Measurements from ENCODE around the gene LILRB5.
"Not testable (repeated sequence)": the region's sequence is repeated elsewhere in the genome, so short reads cannot be mapped to it uniquely, and the experiment has no call there.

DNA sequence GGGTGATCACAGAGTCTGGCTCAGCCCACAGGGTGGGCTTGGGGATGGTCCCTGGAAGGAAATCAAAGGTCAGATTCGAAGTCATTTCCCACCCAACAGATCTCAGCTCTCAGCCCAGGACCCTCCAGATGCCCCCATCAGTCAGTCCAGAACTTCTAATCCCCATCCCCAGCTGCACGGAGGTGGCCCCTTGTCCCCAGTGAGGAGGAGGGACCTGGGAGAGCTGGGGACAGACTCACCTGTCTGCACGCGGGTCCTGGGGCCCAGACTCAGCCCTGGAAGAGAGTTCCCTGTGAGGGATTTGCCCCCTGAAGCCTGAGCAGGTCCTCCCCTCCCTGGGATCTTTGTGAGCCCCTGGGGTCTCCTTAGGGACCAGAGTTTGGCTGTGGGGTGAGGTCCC lies 23.0 kb upstream of the LILRB5 start:
- TF ChIP-seq, protein P1, sequence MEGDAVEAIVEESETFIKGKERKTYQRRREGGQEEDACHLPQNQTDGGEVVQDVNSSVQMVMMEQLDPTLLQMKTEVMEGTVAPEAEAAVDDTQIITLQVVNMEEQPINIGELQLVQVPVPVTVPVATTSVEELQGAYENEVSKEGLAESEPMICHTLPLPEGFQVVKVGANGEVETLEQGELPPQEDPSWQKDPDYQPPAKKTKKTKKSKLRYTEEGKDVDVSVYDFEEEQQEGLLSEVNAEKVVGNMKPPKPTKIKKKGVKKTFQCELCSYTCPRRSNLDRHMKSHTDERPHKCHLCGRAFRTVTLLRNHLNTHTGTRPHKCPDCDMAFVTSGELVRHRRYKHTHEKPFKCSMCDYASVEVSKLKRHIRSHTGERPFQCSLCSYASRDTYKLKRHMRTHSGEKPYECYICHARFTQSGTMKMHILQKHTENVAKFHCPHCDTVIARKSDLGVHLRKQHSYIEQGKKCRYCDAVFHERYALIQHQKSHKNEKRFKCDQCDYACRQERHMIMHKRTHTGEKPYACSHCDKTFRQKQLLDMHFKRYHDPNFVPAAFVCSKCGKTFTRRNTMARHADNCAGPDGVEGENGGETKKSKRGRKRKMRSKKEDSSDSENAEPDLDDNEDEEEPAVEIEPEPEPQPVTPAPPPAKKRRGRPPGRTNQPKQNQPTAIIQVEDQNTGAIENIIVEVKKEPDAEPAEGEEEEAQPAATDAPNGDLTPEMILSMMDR (IDR thresholded peaks at IDR 0.05): not testable (repeated sequence)
- not testable (repeated sequence) for TF ChIP-seq POLR2A (IDR thresholded peaks at IDR 0.05)

All from body of pancreas (tissue), 4 donors.